H1 (cell line): ENCODE results near the gene CACNB4.
"Not testable (repeated sequence)": the region's sequence is repeated elsewhere in the genome, so short reads cannot be mapped to it uniquely, and the experiment has no call there.

Source experiments
- EGR1 ChIP-seq: IDR thresholded peaks from 2 replicates; pipeline ENCODE4 v1.6.1; 2011; ENCODE audit warnings: low read depth, low read length, borderline replicate concordance
- SIN3A ChIP-seq, 2 experiments: IDR thresholded peaks in 1 of 2; conservative IDR thresholded peaks in 1 of 2; 2 replicates each; pipeline ENCODE4 v1.6.1; 2011 to 2012; ENCODE audit warnings: low read length in 2 of 2, improper control_type of control experiment in 1 of 2, low read depth in 1 of 2, mild to moderate bottlenecking in 1 of 2
- SUZ12 ChIP-seq: fragments of 200-600 bp; sonication (generic); IDR thresholded peaks from 2 replicates; pipeline ENCODE4 v1.6.1; 2012; ENCODE audit warnings: mild to moderate bottlenecking, inconsistent platforms, low read length, moderate library complexity, mixed read lengths
- TF ChIP-seq, protein P1 (sequence below), 3 experiments: IDR thresholded peaks; 1 replicate in 2 of 3; 2 replicates in 1 of 3; pipeline versions ENCODE4 v1.5.1 to v1.6.1; 2011; ENCODE audit warnings: low read length in 3 of 3, mild to moderate bottlenecking in 3 of 3, inconsistent platforms in 2 of 3, low read depth in 1 of 3, moderate library complexity in 1 of 3; ENCODE audit not compliant: insufficient read depth in 1 of 3; ENCODE audit errors: control extremely low read depth in 1 of 3

DNA sequence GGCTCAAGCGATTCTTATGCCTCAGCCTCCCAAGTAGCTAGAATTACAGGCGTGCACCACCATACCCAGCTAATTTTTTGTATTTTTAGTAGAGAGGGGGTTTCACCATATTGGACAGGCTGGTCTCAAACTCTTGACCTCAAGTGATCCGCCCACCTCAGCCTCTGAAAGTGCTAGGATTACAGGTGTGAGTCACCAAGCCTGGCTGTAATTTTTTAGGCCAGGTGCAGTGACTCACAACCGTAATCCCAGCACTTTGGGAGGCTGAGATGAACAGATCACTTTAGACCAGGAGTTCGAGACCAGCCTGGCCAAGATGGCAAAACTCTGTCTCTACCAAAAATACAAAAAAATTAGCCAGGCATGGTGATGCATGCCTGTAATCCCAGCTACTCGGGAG is 304.4 kb downstream of the CACNB4 start:
- TF ChIP-seq, protein P1, sequence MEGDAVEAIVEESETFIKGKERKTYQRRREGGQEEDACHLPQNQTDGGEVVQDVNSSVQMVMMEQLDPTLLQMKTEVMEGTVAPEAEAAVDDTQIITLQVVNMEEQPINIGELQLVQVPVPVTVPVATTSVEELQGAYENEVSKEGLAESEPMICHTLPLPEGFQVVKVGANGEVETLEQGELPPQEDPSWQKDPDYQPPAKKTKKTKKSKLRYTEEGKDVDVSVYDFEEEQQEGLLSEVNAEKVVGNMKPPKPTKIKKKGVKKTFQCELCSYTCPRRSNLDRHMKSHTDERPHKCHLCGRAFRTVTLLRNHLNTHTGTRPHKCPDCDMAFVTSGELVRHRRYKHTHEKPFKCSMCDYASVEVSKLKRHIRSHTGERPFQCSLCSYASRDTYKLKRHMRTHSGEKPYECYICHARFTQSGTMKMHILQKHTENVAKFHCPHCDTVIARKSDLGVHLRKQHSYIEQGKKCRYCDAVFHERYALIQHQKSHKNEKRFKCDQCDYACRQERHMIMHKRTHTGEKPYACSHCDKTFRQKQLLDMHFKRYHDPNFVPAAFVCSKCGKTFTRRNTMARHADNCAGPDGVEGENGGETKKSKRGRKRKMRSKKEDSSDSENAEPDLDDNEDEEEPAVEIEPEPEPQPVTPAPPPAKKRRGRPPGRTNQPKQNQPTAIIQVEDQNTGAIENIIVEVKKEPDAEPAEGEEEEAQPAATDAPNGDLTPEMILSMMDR (IDR thresholded peaks at IDR 0.05; ENCODE audit: control extremely low read depth in 1 of 3, insufficient read depth in 1 of 3, low read depth in 1 of 3, low read length in 3 of 3): not testable (repeated sequence)
- TF ChIP-seq EGR1; SIN3A (conservative IDR thresholded peaks at IDR 0.05 in 1 of 2, IDR thresholded peaks at IDR 0.05 in 1 of 2; ENCODE audit: low read depth in 1 of 2, low read length in 2 of 2); SUZ12: not testable (repeated sequence)
